ENCODE results near the gene SLC26A8. TPM values are rescaled to one million over a fixed set of nuclear protein-coding genes. Genes with fewer than 3 reads are reported as not detected.

Gene SLC26A8
- total RNA-seq, 4 donors from 2014 or later = 0.07 TPM; not detected in 3

DNA sequence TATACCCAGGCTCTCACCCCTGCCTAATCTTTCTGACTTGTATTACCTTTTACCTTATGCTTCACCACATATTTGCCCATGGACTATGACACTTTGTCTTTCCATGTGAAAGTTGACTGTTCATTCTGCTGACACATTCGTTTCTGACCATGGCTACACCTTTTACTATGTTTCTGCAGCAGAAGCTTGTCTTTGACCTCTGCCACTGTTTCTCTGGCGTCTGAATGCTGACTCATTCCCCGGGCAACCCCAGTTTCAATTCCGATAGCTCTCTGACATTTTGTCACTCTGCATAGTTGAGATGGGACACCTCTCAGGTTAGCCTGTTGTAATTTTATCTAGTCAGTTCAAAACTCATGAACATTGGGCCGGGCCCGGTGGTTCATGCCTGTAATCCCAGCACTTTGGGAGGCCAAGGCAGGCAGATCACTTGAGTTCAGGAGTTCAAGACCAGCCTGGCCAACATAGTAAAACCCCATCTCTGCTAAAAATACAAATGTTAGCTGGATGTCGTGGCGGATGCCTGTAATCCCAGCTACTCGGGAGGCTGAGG lies 50.7 kb downstream of the SLC26A8 start:
- H3K36me3 ChIP-seq = no peaks in the 10 kb centered on the region
- no peak overlapping the region for H3K4me3 ChIP-seq
- no peaks in the 10 kb centered on the region for H3K9me3 ChIP-seq
- intact Hi-C loops (cut with DNase I; ENCODE audit: low total_unique reads) = no loop called here
- no peaks in the 10 kb centered on the region for H3K27me3 ChIP-seq
- no peak for DNase-seq
- TF ChIP-seq POLR2A (IDR thresholded peaks at IDR 0.05) (no peak), CTCF (IDR thresholded peaks at IDR 0.05) (no peak)
- H3K4me1 ChIP-seq = no peaks in the 10 kb centered on the region
- H3K27ac ChIP-seq = no peak overlapping the region

GRCh38 chr6:35972471-35973367 lies 51.7 kb downstream of the SLC26A8 start:
- H3K27ac ChIP-seq = no peak overlapping the region
- no peak overlapping the region for H3K4me3 ChIP-seq
- TF ChIP-seq CTCF (IDR thresholded peaks at IDR 0.05) (no peak), POLR2A (IDR thresholded peaks at IDR 0.05) (no peak)
- H3K36me3 ChIP-seq = no peaks in the 10 kb centered on the region
- intact Hi-C loops (cut with DNase I; ENCODE audit: low total_unique reads) = no loop called here
- H3K4me1 ChIP-seq = no peaks in the 10 kb centered on the region
- H3K27me3 ChIP-seq = no peaks in the 10 kb centered on the region
- no peaks in the 10 kb centered on the region for H3K9me3 ChIP-seq
- DNase-seq = no peak

GRCh38 chr6:35970181-35970580 lies 54.3 kb downstream of the SLC26A8 start:
- no peak for TF ChIP-seq POLR2A (IDR thresholded peaks at IDR 0.05)
- no peak for TF ChIP-seq CTCF (IDR thresholded peaks at IDR 0.05)
- intact Hi-C loops (cut with DNase I; ENCODE audit: low total_unique reads) = no loop called here
- Histone ChIP-seq H3K27ac (no peak overlapping the region), H3K36me3 (no peaks in the 10 kb centered on the region), H3K4me1 (no peaks in the 10 kb centered on the region), H3K4me3 (no peak overlapping the region), H3K27me3 (no peaks in the 10 kb centered on the region), H3K9me3 (no peaks in the 10 kb centered on the region)
- DNase-seq = no peak

GRCh38 chr6:35969646-35970045 lies 54.8 kb downstream of the SLC26A8 start:
- no peak for TF ChIP-seq POLR2A (IDR thresholded peaks at IDR 0.05)
- no peak for TF ChIP-seq CTCF (IDR thresholded peaks at IDR 0.05)
- no peaks in the 10 kb centered on the region for H3K4me1 ChIP-seq
- no peaks in the 10 kb centered on the region for H3K27me3 ChIP-seq
- no peak for DNase-seq
- H3K4me3 ChIP-seq = no peak overlapping the region
- H3K36me3 ChIP-seq = no peaks in the 10 kb centered on the region
- intact Hi-C loops (cut with DNase I; ENCODE audit: low total_unique reads) = no loop called here
- H3K27ac ChIP-seq = no peak overlapping the region
- no peaks in the 10 kb centered on the region for H3K9me3 ChIP-seq

GRCh38 chr6:35968821-35969220 lies 55.6 kb downstream of the SLC26A8 start:
- intact Hi-C loops (cut with DNase I; ENCODE audit: low total_unique reads) = no loop called here
- no peak for TF ChIP-seq POLR2A (IDR thresholded peaks at IDR 0.05)
- TF ChIP-seq CTCF (IDR thresholded peaks at IDR 0.05) = no peak
- no peak for DNase-seq
- Histone ChIP-seq H3K36me3 (no peaks in the 10 kb centered on the region), H3K27me3 (no peaks in the 10 kb centered on the region), H3K4me1 (no peaks in the 10 kb centered on the region), H3K4me3 (no peak overlapping the region), H3K27ac (no peak overlapping the region), H3K9me3 (no peaks in the 10 kb centered on the region)
